Immature natural killer cell (primary cell): ENCODE measurements around the gene KIF17. TPM values are rescaled to one million over a fixed set of nuclear protein-coding genes. Genes with fewer than 3 reads are reported as not detected.

Source experiments
- DNase-seq, 3 donors: peaks; one replicate each; pipeline ENCODE4 v3.0.0; 2022; ENCODE audit warnings: mixed read lengths in 1 of 3
- H3K27ac Mint-ChIP-seq, 6 donors: one replicate each; pipeline ENCODE4 v1.8.0; 2020; ENCODE audit warnings: mixed read lengths in 6 of 6, mild to moderate bottlenecking in 5 of 6, inconsistent platforms in 4 of 6, moderate library complexity in 3 of 6
- H3K27me3 Mint-ChIP-seq, 3 donors: one replicate each; pipeline ENCODE4 v1.8.0; 2020 to 2021; ENCODE audit warnings: low read depth in 3 of 3, mild to moderate bottlenecking in 3 of 3, mixed read lengths in 3 of 3, moderate library complexity in 3 of 3, inconsistent platforms in 1 of 3
- H3K36me3 Mint-ChIP-seq, 3 donors: one replicate each; pipeline ENCODE4 v1.8.0; 2020; ENCODE audit warnings: mixed read lengths in 3 of 3, inconsistent platforms in 2 of 3, mild to moderate bottlenecking in 2 of 3
- H3K4me1 Mint-ChIP-seq, 2 donors: one replicate each; pipeline ENCODE4 v1.8.0; 2020; ENCODE audit warnings: inconsistent platforms in 2 of 2, mild to moderate bottlenecking in 2 of 2, mixed read lengths in 2 of 2, moderate library complexity in 1 of 2
- H3K4me3 Mint-ChIP-seq, 5 donors: one replicate each; pipeline ENCODE4 v1.8.0; 2020; ENCODE audit warnings: mild to moderate bottlenecking in 5 of 5, mixed read lengths in 5 of 5, inconsistent platforms in 3 of 5, moderate library complexity in 3 of 5
- H3K9me3 Mint-ChIP-seq, 6 donors: one replicate each; pipeline ENCODE4 v1.8.0; 2020; ENCODE audit warnings: mild to moderate bottlenecking in 6 of 6, mixed read lengths in 6 of 6, inconsistent platforms in 4 of 6, moderate library complexity in 3 of 6
- polyA plus RNA-seq, 3 donors: library from polyadenylated mRNA; unstranded; fragments of 300-500 nt; fragmentation: Illumina TruSeq; gene quantifications; one replicate each; pipeline ENCODE4 v1.2.3, GENCODE V29; 2021

Gene KIF17
- polyA plus RNA-seq, 3 donors from 2014 or later, result 0.21 TPM; not detected in 2

DNA sequence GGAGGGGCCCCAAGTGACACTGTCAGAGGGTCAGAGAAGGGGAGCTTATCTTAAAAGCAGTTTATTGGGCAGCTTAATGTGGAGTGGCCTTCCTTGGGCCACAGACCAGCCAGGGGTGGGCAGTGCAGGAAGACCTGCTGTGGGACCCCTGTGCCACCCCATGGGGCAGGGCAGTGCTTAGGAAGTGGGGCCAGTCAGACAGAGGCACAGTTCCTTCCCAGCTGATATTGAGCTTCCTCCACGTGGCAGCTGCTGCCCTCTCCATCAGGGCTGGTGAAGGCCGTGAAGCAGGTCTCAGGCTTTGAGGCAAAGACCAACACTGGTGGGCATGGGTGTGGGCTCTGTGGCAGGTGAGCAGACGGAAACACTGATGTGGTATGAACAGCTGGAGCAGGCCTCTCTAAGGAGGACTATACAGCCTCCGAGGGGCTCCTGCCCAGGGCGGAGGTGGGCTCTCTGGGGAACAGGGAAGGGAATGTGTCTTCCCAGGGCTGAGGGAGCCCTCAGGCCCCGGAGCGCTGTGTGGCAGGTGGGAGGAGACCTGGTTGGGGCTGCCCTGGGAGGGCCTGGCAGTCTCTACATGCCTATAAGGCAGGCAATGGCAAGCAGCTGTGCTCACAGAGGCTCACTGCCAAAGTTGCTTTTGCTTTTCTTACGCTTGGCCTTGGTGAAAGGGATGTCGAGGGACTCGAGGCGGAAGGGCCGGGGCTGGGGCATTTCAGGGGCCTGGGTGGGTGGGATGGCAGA lies 53.7 kb downstream of the KIF17 start:
- Mint-ChIP-seq H3K36me3 (peaks cover 0 to 5% (median 0%) of the 10 kb centered on the region in 3 donors), H3K4me3 (peak overlapping the region in 1 of 5 donors; percentile 4), H3K4me1 (peaks cover 36 to 38% of the 10 kb centered on the region in 2 donors), H3K27me3 (peaks cover 0 to 6% (median 3%) of the 10 kb centered on the region in 3 donors), H3K9me3 (no peaks in the 10 kb centered on the region), H3K27ac (no peak overlapping the region)
- no peak for DNase-seq

DNA sequence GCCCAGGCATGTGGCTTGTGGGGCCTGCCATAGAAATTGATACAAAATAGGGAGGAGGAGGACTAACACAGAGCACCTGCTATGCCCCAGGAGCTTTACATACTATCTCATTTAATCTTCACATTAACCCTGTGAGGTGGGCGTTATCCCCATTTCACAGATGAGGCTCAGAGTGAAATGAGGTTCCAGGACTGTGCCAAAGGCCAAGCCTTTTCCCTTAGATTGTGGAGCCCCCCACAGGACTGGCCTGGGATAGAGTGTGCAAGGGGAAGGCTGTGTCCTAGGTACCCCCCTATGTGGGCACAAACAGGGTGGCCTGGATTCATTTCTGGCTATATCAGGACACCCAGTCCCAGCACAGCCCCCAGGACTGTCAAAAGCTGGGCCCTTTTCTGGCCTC lies 54.4 kb downstream of the KIF17 start:
- Mint-ChIP-seq H3K27me3 (peaks cover 0 to 6% (median 2%) of the 10 kb centered on the region in 3 donors), H3K36me3 (peaks cover 0 to 5% (median 0%) of the 10 kb centered on the region in 3 donors), H3K4me3 (peak overlapping the region in 3 of 5 donors; percentile 98 to 99 (median 99)), H3K9me3 (no peaks in the 10 kb centered on the region), H3K27ac (peak overlapping the region in 1 of 6 donors; percentile 45), H3K4me1 (peaks cover 41% of the 10 kb centered on the region in 2 donors)
- DNase-seq, result no peak

DNA sequence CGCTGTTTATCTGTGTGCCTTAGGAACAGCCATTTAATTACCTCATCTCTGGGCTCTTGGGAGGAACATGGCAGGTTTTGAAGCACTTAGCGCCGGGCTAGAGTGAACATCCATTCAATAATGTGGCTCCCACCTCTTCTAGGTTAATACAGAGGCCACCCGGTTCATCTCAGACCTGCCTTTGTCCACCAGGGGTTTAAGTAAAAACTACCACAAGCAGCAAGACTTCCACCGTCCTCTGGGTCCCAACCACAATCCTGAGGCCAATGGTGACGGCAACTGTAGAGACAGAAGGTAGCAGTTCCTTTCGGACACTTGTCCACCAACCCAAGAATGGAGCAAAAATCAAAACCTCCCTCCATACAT lies 55.7 kb downstream of the KIF17 start:
- H3K4me3 Mint-ChIP-seq, result peak overlapping the region; percentile 98 to 99 (median 99)
- H3K27ac Mint-ChIP-seq, result peak overlapping the region; percentile 93 to 99 (median 98)
- DNase-seq, result no peak
- peaks cover 47 to 54% of the 10 kb centered on the region in 2 donors for H3K4me1 Mint-ChIP-seq
- H3K27me3 Mint-ChIP-seq, result peaks cover 0 to 8% (median 0%) of the 10 kb centered on the region in 3 donors
- peaks cover 0 to 7% (median 1%) of the 10 kb centered on the region in 3 donors for H3K36me3 Mint-ChIP-seq
- no peaks in the 10 kb centered on the region for H3K9me3 Mint-ChIP-seq

DNA sequence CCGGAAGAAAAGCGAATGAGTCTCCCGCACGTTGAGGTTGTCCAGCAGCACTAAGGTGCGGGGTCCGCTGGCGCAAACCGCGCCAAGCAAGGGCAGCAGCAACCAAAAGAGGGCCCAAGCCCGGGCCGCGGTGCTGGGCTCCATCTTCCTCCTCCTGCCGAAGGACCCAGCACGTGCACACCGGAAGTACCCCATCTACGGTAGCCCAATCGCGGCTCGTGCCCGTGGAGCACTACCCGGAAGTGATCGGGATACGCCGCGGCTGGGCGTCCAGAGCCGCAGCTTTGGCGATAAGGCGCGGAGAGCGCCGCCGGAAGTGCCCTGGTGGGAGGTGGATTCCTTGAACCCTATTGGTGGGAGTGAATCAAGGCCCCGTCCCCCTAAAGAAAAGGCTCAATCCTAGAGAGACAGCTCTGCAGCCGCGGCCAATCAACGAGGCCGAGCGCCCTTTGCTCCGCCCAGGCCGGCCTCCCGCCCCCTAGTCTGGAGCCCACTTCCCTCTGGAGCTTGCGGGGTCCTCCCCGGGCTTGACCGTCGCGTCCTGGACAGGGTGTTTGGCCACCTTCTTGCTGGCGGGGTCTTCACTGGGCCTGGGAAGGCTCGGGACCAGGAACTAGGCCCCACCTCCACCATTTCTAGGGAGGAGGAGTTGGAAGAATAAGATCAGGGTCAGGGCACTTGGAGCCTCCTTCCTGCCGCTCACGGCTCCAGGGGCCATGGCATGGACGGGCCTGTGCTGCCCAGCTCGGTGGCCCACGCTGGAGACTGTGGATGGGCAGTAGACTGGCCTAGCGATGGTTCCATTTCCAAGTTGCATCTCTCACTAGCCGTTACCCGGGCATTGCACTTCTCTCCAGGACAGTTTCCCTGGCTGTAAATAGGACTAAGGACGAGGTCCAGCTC lies 56.3 kb downstream of the KIF17 start, which contains the start of gene DDOST:
Gene DDOST (minus strand): TSS at position 163 of the 903 bp plus-strand sequence. CDS start 19 bp downstream, at position 144.
- DNase-seq, result peak; percentile 94 to 95 (median 95)
- Mint-ChIP-seq H3K36me3 (peaks cover 0 to 10% (median 8%) of the 10 kb centered on the region in 3 donors), H3K9me3 (no peaks in the 10 kb centered on the region), H3K27me3 (peaks cover 0 to 9% (median 0%) of the 10 kb centered on the region in 3 donors), H3K27ac (peak within 1 kb of the TSS; percentile 93 to 99 (median 98)), H3K4me3 (peak within 1 kb of the TSS; percentile 98 to 99 (median 99)), H3K4me1 (peaks cover 52 to 60% of the 10 kb centered on the region in 2 donors)

DNA sequence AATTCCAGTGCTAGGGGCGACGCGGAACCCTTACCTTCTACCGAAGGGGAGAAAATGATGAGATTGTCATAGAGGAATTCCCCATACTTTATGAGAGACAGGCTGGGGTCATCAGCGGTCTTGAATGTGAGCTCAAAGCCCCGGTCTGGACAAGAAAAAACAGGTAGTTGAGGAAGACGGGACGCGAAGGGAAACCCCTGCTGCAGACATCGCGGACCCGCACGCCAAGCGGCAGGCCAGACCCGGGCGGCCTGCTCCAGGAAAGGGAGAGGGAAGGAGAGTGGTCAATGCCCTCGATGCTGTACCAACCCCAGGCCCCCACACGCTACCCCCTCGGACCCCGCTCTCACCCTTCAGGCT lies 57.0 kb downstream of the KIF17 start:
- H3K4me1 Mint-ChIP-seq, result peaks cover 53 to 65% of the 10 kb centered on the region in 2 donors
- DNase-seq, result no peak

DNA sequence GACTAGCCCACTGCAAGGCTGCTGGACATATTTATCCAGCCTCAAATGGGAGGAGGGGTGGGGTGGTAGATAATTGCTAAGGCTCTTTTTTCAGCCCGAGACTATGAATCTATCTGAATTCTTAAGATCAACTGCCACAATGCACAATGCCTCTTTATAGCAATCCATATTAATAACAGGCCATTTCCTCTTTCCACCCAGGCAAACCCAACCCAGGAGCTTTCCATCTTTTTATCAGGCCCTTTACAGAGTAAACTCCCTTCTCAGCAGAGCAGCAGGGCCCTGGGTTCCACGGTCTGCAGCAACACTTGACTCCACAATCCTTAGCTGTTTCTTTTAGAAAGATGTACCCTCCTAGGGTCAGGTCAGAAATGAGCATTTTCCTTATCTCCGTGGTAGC lies 57.4 kb downstream of the KIF17 start:
- H3K9me3 Mint-ChIP-seq, result no peaks in the 10 kb centered on the region
- peak overlapping the region; percentile 93 to 99 (median 98) for H3K27ac Mint-ChIP-seq
- H3K4me3 Mint-ChIP-seq, result peak overlapping the region; percentile 98 to 99 (median 99)
- peaks cover 0 to 9% (median 0%) of the 10 kb centered on the region in 3 donors for H3K27me3 Mint-ChIP-seq
- H3K36me3 Mint-ChIP-seq, result peaks cover 0 to 10% (median 9%) of the 10 kb centered on the region in 3 donors
- peaks cover 53 to 65% of the 10 kb centered on the region in 2 donors for H3K4me1 Mint-ChIP-seq
- DNase-seq, result no peak

More for the DNA sequence above, 57.0 kb downstream of the KIF17 start:
- Mint-ChIP-seq H3K4me3 (peak overlapping the region; percentile 98 to 99 (median 99)), H3K36me3 (peaks cover 0 to 10% (median 9%) of the 10 kb centered on the region in 3 donors), H3K27ac (peak overlapping the region; percentile 93 to 99 (median 98)), H3K27me3 (peaks cover 0 to 9% (median 0%) of the 10 kb centered on the region in 3 donors), H3K9me3 (no peaks in the 10 kb centered on the region)

DNA sequence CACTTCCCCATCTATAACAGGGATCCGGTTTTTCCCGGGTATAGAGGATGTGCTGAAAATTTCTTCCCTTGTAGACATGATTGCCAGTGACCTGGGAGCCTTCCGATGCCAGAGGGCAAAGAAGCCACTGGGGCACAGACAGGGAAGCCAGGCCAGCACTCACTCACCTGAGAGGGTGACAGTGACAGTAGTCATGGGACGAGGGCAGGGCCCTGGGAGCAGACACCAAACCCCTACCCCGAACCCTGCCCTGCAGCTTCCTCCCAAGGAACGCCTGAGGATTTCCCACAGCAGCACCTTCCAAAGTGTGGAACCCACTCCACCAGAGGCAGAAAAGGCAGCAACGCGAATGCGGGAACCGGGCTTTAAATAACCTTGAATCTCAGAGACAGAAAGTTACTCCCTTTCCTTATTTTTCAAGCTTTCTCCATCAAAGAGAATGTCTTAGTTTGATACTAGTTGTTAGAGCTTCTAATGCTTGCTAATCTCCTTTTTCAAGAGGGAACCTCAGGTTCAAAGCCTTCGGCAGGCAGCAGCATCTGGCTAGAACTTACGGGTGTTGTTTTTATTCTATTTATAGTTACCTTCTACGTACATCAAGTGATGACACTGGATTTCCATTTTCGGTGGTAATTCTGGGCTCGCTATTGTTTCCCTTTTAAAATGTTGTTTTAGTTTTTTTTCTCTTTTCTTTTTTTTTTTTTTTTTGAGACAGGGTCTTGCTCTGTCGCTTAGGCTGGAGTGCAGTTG lies 59.5 kb downstream of the KIF17 start:
- H3K27ac Mint-ChIP-seq, result no peak overlapping the region
- H3K4me1 Mint-ChIP-seq, result peaks cover 53 to 65% of the 10 kb centered on the region in 2 donors
- H3K36me3 Mint-ChIP-seq, result peaks cover 8 to 10% (median 9%) of the 10 kb centered on the region in 3 donors
- DNase-seq, result no peak
- H3K4me3 Mint-ChIP-seq, result peak overlapping the region in 1 of 5 donors; percentile 38
- peaks cover 0 to 9% (median 0%) of the 10 kb centered on the region in 3 donors for H3K27me3 Mint-ChIP-seq
- H3K9me3 Mint-ChIP-seq, result no peaks in the 10 kb centered on the region

DNA sequence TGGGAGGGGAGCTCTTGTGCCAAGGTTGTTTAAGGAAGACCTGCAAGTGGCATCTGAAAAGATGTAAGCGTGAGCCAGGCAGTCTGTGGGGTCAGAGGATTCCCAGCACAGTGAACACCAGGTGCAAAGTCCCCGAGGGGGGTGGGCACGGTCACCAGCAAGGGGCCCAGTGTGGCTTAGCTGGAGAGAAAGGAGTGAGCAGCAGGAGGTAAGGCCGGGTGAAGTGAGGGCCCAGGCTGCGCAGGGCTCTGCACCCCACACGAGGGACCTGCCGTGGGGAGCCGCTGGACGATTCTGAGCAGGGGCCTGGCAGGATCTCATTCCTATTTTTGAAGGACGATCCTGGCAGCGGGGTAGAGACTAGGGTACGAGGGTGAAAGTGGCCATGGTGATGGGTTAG lies 60.8 kb downstream of the KIF17 start:
- no peaks in the 10 kb centered on the region for H3K9me3 Mint-ChIP-seq
- peaks cover 9 to 20% (median 13%) of the 10 kb centered on the region in 3 donors for H3K36me3 Mint-ChIP-seq
- H3K27me3 Mint-ChIP-seq, result peaks cover 0 to 12% (median 0%) of the 10 kb centered on the region in 3 donors
- H3K4me3 Mint-ChIP-seq, result no peak overlapping the region
- peaks cover 45 to 56% of the 10 kb centered on the region in 2 donors for H3K4me1 Mint-ChIP-seq
- no peak for DNase-seq
- peak overlapping the region in 1 of 6 donors; percentile 40 for H3K27ac Mint-ChIP-seq

DNA sequence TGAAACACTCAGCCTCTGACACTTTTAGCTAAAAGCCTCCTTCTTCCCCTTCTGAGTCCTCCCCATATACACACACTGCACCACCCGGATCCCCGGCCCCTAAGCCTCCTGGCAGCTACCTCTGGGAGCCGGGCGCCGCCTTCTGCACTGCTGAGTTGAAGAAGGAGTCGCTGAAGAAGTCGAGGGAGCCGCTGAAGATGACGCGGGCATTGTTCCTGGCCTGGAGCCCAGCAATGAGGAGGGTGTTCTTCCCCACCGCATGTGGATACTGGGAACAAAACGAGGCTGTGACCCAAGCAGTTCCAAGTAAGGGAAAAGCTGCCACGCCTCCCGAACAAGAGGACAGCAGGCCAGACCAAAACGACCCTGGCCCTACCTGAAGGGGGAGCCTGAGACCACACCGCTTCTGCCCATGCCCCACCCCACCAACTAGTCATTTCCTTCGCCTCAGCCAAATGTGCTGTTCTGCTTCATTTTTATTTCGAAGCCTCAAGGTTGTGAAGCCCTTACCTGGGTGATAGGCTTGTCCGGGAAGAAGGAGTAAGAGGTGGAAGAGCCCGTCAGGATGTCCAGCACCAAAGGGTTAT lies 63.6 kb downstream of the KIF17 start:
- Mint-ChIP-seq H3K9me3 (no peaks in the 10 kb centered on the region), H3K4me3 (no peak overlapping the region), H3K27ac (no peak overlapping the region), H3K36me3 (peaks cover 28 to 37% (median 30%) of the 10 kb centered on the region in 3 donors), H3K4me1 (peaks cover 18 to 28% of the 10 kb centered on the region in 2 donors), H3K27me3 (peaks cover 0 to 8% (median 0%) of the 10 kb centered on the region in 3 donors)
- no peak for DNase-seq

DNA sequence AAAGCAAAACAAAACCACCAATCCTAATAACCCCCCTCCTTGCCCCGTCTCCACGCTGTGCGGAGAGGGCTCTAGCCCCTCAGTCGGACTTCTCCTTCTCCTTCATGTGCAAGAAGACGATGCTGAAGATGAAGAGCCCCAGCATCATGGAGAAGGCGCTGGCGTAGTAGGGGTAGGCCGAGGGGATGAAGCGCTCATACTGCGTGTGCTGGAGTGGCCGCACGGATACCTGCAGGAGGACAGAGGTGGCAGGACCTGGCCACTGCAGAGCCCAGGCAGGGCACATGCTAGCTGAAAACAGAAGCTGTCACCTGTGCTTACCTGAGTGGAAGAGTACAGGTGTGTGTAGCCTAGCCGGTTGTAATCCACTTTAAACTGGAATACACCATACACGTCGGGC lies 65.5 kb downstream of the KIF17 start:
- no peak for DNase-seq
- Mint-ChIP-seq H3K36me3 (peaks cover 30 to 41% (median 31%) of the 10 kb centered on the region in 3 donors), H3K4me3 (no peak overlapping the region), H3K4me1 (peaks cover 7 to 13% of the 10 kb centered on the region in 2 donors), H3K27me3 (peaks cover 0 to 9% (median 0%) of the 10 kb centered on the region in 3 donors), H3K27ac (peak overlapping the region in 1 of 6 donors; percentile 30), H3K9me3 (no peaks in the 10 kb centered on the region)

DNA sequence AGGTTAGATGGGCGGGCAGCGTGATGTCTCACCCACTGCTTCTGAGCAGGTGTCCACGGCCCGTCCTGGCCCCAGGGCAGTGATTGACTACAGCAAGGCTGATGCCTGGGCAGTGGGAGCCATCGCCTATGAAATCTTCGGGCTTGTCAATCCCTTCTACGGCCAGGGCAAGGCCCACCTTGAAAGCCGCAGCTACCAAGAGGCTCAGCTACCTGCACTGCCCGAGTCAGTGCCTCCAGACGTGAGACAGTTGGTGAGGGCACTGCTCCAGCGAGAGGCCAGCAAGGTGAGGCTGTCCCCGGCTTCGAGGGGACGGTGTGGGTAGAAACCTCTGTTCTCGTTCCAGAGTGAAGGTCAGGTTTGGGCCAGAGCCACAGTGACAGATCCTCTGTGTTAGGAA lies 68.9 kb downstream of the KIF17 start:
- DNase-seq, result no peak
- peaks cover 22 to 37% (median 28%) of the 10 kb centered on the region in 3 donors for H3K36me3 Mint-ChIP-seq
- H3K4me3 Mint-ChIP-seq, result no peak overlapping the region
- peaks cover 0 to 7% (median 0%) of the 10 kb centered on the region in 3 donors for H3K27me3 Mint-ChIP-seq
- H3K4me1 Mint-ChIP-seq, result no peaks in the 10 kb centered on the region
- no peaks in the 10 kb centered on the region for H3K9me3 Mint-ChIP-seq
- H3K27ac Mint-ChIP-seq, result peak overlapping the region in 2 of 6 donors; percentile 5 to 34

DNA sequence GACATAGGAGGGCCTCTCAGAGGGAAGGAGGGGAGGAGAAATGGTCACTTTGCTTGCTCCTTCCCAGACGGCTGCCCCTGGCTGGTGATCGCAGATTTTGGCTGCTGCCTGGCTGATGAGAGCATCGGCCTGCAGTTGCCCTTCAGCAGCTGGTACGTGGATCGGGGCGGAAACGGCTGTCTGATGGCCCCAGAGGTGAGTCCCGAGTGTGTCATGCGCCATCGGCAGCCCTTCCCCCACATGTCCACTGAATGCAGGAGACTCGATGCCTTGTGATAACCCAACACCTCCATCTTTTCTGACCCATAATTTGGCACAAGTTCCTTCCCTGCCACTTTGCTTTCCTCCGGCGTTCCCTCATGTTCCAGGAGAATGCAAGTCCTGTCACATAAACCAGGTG lies 69.4 kb downstream of the KIF17 start:
- no peaks in the 10 kb centered on the region for H3K9me3 Mint-ChIP-seq
- peaks cover 22 to 37% (median 26%) of the 10 kb centered on the region in 3 donors for H3K36me3 Mint-ChIP-seq
- no peak for DNase-seq
- H3K27ac Mint-ChIP-seq, result peak overlapping the region in 1 of 6 donors; percentile 16
- H3K27me3 Mint-ChIP-seq, result peaks cover 0 to 7% (median 0%) of the 10 kb centered on the region in 3 donors
- no peak overlapping the region for H3K4me3 Mint-ChIP-seq
- H3K4me1 Mint-ChIP-seq, result no peaks in the 10 kb centered on the region
